ENCODE results near the gene NIPAL3.

DNA sequence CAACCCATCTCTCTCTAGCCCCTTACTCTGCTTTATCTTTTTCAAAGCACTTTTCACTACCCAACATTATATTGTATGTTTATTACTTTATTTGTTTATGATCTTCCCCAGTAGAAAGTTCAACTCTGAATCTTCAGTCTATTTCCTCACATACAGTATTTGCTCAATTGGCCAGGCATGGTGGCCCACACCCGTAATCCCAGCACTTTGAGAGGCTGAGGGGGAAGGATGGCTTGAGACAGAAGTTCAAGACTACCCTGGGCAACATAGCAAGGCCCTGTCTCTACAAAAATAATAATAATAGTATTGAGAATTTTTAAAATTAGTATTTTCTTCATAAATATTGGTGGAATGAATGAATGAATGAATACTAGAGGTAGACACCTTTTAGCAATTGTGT is 3.2 kb upstream of the NIPAL3 start:
- TF ChIP-seq, protein P1, sequence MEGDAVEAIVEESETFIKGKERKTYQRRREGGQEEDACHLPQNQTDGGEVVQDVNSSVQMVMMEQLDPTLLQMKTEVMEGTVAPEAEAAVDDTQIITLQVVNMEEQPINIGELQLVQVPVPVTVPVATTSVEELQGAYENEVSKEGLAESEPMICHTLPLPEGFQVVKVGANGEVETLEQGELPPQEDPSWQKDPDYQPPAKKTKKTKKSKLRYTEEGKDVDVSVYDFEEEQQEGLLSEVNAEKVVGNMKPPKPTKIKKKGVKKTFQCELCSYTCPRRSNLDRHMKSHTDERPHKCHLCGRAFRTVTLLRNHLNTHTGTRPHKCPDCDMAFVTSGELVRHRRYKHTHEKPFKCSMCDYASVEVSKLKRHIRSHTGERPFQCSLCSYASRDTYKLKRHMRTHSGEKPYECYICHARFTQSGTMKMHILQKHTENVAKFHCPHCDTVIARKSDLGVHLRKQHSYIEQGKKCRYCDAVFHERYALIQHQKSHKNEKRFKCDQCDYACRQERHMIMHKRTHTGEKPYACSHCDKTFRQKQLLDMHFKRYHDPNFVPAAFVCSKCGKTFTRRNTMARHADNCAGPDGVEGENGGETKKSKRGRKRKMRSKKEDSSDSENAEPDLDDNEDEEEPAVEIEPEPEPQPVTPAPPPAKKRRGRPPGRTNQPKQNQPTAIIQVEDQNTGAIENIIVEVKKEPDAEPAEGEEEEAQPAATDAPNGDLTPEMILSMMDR (IDR thresholded peaks at IDR 0.05 in 2 of 3, conservative IDR thresholded peaks at IDR 0.05 in 1 of 3; ENCODE audit: borderline replicate concordance in 1 of 3, insufficient read depth in 1 of 3, low read depth in 2 of 3, low read length in 2 of 3): no peak
- TF ChIP-seq SIN3A (IDR thresholded peaks at IDR 0.05; ENCODE audit: low read depth): no peak
- no peak for TF ChIP-seq YY1 (IDR thresholded peaks at IDR 0.05; ENCODE audit: extremely low read depth, insufficient replicate concordance, low read depth, low read length)
- no peak for TF ChIP-seq ZFX (IDR thresholded peaks at IDR 0.05)
- TF ChIP-seq JUND (IDR thresholded peaks at IDR 0.05): no peak

Measured in HCT116 (cell line).